ENCODE measurements around the gene ATG2B. TPM values are rescaled to one million over a fixed set of nuclear protein-coding genes. Genes with fewer than 3 reads are reported as not detected.

ATG2B gene
- total RNA-seq, 1 donor from 2014 or later = 34.2 TPM

DNA sequence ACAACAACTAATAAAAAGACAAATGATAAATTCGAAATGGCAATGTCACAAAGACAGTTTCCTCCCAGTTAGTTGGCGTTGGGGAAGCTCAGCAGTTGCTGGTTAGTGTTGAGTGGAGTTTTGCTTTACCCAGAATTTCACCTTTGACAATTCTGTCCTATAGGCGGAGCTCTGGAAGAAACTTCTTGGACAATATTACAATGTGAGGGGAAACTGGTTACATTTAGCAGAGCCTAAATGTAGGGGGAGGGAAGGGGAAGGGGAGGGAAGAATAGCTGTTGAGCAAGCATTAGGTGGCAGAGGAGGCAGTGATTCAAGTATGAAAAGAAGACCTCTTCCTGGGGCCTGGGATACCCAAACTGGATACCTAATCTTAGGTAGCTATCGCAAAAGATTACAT is 55.7 kb downstream of the ATG2B start:
- no peak for DNase-seq

DNA sequence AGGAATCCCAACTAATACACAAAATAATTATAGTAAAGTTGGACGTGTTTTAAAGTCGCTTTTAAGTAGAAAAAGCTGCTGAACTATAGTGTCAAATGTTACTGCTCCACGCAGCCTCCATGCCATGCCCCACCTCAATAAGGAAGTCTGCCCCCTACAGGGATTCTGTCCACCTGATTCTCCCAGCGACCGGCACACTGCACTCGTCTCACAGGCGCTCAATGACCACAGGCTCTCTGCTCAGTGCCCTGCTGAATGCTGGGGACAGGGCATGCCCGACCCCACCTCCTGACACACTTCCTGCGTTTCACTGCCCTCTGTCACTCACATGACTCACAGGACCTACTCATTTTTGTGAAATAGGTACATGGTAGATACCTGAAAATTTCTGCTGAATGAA is 58.2 kb downstream of the ATG2B start:
- no peak for DNase-seq

DNA sequence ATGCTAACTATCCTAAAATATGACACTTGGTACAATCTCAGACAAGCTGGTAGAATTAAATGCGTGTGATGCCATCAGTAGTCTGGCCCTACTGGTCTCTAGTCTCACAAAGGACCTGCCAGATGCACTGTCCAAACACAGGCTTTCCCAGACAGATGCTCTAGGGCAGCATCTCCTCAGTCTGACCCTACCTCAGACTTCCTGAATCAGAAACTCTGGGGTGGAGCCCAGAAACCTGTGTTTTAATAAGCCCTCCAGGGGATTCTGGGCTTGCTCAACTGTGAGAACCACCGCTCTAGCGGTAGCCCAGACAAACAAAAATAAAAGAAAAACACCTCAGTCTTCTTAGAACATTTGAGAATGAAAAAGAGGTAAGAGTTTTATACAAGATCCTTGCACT is 59.2 kb downstream of the ATG2B start:
- no peak for DNase-seq

DNA sequence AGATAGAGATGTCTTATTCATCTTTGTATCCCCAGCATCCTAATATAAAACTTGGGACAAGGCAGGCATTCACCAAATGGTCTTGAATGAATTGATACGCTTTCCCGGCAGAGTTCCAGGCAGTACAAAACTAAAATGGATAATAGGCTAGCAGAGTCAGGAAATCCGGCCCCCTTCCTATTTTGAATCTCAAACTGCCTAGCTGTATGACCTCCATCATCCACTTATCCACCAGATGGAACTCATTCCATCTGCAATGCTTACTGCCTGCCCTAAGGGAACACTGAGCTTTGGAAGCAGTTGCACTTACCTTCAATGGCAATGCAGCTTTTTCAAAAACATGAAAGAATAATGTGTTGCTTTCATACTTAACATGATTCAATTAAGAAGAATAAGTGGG is 63.7 kb downstream of the ATG2B start:
- no peak for DNase-seq

DNA sequence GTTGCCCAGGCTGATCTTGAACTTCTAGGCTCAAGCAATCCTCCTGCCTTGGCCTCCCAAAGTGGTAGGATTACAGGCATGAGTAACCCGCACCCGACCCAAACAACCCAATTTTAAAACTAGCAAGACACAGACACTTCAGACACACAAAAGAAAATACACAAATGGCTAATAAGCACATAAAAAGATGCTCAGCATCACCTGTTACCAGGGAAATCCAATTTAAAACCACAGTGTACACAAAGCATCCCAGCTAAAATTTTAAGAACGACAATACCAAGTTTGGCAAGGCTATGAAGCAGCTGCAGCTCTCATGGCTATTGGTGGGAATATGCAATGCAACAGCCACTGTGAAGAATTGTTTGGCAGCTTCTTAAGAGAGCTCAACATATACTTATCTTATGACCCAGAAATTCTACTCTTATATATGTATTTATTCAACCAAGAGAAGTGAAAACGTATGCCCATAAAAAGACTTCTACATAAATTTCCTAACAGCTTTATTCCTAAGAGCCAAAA is 65.1 kb downstream of the ATG2B start:
- DNase-seq = no peak

GRCh38 chr14:96297000-96297399 is 66.1 kb downstream of the ATG2B start:
- DNase-seq = no peak

DNA sequence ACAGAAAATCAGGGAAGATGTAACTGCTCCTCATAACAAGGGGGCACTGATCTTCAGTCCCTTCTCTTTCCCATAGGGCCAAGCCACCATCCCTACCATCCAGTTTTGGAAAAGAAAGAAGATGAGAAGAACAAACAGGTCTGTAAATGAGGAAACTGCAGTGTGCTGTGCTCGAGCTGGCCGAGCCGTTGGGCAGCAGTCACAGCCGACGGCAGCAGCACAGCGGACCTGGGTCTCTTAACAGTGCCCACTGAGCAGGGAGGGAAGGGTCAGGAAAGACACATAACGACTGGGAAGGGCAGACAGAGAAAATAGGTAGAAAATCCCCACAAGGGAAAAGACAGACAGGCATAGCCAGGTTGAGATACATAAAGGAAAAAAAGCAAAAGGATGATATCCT is 68.9 kb downstream of the ATG2B start:
- no peak for DNase-seq

DNA sequence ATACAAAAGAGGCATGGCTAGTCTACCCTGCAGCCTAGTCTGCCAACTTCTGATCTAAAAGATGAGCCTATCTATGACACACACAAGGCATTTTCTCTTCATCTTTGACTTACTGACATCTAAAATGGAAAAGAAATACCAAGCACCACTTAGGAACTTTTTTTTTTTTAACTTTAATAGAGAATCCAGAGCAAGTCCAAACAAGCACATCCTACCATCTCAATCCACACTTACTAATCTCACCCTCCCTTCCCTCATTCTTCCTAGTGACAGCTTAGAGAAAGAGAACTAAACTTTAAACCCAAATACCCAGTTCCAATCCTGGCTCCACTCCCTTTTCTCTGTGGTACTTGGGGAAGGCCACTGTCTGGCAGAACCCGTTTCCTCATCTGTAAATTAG is 75.3 kb downstream of the ATG2B start:
- no peak for DNase-seq

GRCh38 chr14:96286251-96286650 is 76.9 kb downstream of the ATG2B start:
- no peak for DNase-seq

GRCh38 chr14:96285667-96286066 is 77.5 kb downstream of the ATG2B start:
- no peak for DNase-seq

DNA sequence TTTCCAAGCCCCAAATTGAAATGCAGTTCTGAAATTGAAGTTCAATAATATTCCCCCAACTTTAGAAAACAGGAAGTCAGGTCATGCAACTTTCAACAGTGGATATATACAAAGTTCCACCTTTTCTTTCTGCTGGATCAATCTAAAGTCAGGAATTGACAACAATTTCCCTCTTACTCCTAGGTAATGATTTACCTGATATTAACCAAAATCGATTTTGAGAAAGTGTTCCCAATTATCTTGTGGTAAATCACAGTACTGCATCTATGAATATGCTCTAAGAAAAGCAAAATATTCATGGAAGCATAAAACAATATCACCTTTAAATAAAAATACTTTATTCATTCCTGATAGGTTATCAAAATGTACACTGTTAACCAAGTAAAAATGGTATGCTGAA is 78.7 kb downstream of the ATG2B start:
- DNase-seq = no peak

- DNase-seq = no peak
Measured at GRCh38 chr14:96284008-96284407, 79.1 kb downstream of the ATG2B start.

DNA sequence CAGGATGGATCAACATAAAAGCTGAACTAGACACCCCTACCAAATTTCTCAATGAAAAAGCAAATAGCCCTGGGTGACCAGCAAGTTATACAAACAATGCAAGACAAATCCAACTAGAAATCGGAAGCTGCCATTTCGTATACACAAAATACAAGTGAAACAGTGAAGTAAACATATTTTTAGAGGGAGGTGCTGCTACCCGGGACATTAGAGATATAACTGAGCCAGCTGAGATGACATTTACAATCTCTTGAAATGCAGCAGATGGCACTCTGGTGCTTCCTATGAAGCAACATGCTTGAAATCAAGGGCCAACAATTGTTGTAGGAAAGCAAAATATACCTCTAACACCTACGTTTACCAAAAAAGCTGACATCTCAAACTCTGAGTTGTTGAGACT is 81.7 kb downstream of the ATG2B start:
- no peak for DNase-seq

- DNase-seq = no peak
Measured at GRCh38 chr14:96280104-96280503, 83.0 kb downstream of the ATG2B start.

GRCh38 chr14:96279564-96279963 is 83.6 kb downstream of the ATG2B start:
- DNase-seq = no peak

DNA sequence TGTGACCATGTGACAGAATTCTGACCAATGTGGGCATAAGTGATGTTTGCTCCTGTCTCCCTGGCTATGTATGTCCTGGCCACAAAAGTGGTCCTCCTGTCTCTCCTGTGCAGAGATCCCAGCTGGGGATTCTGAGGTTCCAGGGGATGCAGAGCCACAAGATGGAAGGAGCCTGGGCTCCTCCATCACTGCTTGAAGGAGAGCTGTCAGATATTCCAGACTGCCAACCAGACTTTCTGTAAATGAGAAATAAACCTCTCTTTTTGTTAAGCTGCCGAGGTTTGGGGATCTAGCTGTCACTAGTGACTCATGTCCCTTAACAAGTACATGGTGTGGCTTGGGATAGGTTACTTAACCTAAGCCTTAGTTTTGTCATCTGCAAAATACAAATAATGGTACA is 85.3 kb downstream of the ATG2B start:
- no peak for DNase-seq

- DNase-seq = peak; percentile 25
Measured at GRCh38 chr14:96275177-96276112, 87.7 kb downstream of the ATG2B start.

GRCh38 chr14:96274543-96274942 is 88.6 kb downstream of the ATG2B start:
- no peak for DNase-seq

DNA sequence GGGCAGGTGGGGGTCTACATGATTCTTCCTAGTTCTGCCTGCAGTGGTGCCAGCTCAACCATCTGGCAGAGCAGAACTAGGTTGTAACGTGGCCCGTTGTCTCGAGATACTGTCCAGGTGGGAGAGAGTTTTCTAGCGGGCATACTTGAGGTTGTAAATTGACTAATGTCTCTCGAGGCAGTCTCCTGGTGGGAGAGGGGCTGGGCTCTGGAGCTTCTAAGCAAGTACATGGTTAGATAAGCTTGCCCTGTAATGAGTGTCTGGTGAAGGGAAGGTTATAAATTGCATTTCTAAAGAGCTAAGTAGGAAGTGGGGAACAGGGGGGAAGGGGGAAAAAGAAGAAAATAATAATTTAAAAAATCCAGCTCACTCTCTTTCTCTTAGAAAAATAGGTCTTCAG is 89.0 kb downstream of the ATG2B start:
- no peak for DNase-seq

GRCh38 chr14:96273629-96274028 is 89.5 kb downstream of the ATG2B start:
- no peak for DNase-seq

DNA sequence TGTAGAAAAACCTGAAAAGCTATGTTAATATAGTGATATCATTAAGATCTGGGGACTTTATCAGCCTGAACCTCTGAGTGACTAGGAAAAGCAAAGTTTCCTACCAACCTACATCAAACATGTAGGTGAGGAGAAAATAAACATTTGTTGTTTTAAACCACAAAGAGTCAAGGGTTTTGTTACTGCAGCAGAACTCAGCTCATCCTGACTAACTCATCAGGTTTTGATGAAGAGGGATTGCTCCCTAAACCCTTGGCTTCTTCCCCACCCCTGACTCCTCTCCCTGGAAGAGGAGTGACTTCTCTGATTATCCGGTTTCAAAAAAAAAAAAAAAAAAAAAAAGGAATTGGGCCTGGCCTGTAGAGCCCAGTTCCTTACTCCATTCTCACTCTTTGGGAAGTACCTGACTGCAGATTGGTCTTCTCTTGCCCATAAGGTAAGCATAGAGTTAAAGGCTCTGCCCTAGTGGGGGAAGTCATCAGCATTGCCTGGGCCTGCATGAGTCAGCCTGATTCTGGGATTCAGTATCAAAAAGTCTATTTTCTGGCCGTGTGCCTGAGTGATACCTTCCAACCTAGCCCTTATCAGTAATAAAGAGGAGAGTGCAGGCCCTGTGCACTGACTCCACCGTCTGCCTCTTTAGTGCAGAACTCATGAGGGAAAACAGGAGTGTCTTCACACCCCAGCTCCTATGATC is 90.2 kb downstream of the ATG2B start:
- DNase-seq = no peak

- no peak for DNase-seq
Measured at GRCh38 chr14:96271421-96271762, 91.7 kb downstream of the ATG2B start.

DNA sequence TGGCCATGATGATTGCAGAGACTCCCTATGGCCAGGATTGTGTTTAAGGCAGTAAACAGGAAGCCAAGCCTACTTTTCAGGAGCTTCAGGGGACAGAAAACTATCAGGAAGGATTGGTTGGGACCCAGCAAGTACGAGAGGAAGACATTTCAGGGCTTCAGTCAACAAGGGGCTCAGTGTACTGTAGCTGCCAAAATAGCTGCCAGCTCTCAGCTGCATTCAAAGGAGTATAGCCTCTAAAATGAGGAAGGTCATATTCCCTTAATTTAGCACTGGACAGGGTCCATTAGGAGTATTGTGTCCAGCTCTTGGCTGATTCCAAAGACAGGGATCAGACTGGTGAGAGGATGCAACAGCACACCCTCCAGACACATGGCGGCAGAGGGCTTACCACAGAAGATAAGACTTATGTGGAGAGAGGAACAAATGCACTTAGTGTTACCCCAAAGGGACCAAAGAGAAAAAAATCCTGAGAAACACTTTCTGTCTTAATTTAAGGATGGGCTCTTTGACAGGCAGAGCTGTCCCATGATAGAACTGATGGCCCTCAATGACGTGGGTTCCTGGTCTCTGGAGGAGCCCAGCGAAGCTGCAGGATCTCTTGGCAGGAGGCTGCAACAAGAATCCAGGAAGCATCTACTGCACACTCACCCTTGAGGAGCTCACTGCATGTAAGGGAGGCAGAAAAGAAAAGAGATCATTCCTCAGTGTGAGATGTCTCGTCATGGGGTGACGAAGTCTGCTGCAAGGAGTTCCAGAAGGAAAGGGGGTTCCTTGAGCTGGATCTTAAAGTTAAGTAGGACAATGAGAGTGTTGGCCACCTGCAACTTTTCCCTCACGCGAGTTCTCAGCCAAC is 92.3 kb downstream of the ATG2B start:
- DNase-seq = no peak

Data from occipital lobe (tissue), 2 donors.